Gastrocnemius medialis (tissue), 4 donors: ENCODE measurements around the gene SLC25A25. TPM values are rescaled to one million over a fixed set of nuclear protein-coding genes. Genes with fewer than 3 reads are reported as not detected.

Experiments
- ATAC-seq, 2 donors: fragments of 150-250 bp; one replicate each; pipeline ENCODE4 v1.9.1; 2016
- DNase-seq, 2 donors: peaks; one replicate each; pipeline ENCODE4 v3.0.0-alpha.2; 2019
- H3K27ac ChIP-seq, 4 donors: fragments of 200-600 bp; sonication (generic); 1 replicate in 1 of 4; 2 replicates in 3 of 4; pipeline ENCODE4 v1.5.1; 2016 to 2018; ENCODE audit warnings: mild to moderate bottlenecking in 2 of 4, moderate library complexity in 1 of 4
- H3K27me3 ChIP-seq, 3 donors: fragments of 200-600 bp; sonication (generic) in 2 of 3; 1 replicate in 1 of 3; 2 replicates in 2 of 3; pipeline versions ENCODE4 v1.5.1 to v1.6.0; 2016 to 2019; ENCODE audit warnings: mild to moderate bottlenecking in 1 of 3, moderate library complexity in 1 of 3
- H3K36me3 ChIP-seq, 2 donors: fragments of 200-600 bp; sonication (generic) in 1 of 2; one replicate each; pipeline ENCODE4 v1.5.1; 2017 to 2018
- H3K4me1 ChIP-seq, 2 donors: fragments of 200-600 bp; sonication (generic) in 1 of 2; one replicate each; pipeline ENCODE4 v1.5.1; 2016 to 2017; ENCODE audit warnings: mild to moderate bottlenecking in 2 of 2
- H3K4me3 ChIP-seq, 4 donors: fragments of 200-600 bp; sonication (generic) in 3 of 4; 1 replicate in 1 of 4; 2 replicates in 3 of 4; pipeline ENCODE4 v1.5.1; 2016 to 2019; ENCODE audit warnings: mild to moderate bottlenecking in 2 of 4
- H3K9me3 ChIP-seq, 3 donors: fragments of 200-600 bp; sonication (generic) in 2 of 3; 1 replicate in 1 of 3; 2 replicates in 2 of 3; pipeline ENCODE4 v1.5.1; 2016 to 2019
- POLR2A ChIP-seq, 2 donors: fragments of 450-650 bp; IDR thresholded peaks; one replicate each; pipeline ENCODE4 v1.6.1; 2017; ENCODE audit warnings: antibody characterized with exemption in 2 of 2, mild to moderate bottlenecking in 2 of 2, moderate library complexity in 2 of 2
- in situ Hi-C, 4 donors: fragments of 200-750 bp; cut with MboI; loops; one replicate each; pipeline versions ENCODE4 v1.15.0 to v1.8.0; 2017; ENCODE audit warnings: low sequenced_read_pairs in 4 of 4
- intact Hi-C: fragments of 100-400 bp; cut with DNase I; formaldehyde crosslinking; loops from one replicate; pipeline ENCODE4 v1.15.1; 2023; ENCODE audit warnings: low total_unique reads
- total RNA-seq, 4 donors: library from RNA; depleted of rRNA; stranded (reverse); fragments of >200 nt; gene quantifications; one replicate each; pipeline versions ENCODE4 v1.1.0 to v1.2.3, GENCODE V29; 2016
- TF ChIP-seq, protein P1 (sequence below), 5 experiments: fragments of 450-650 bp in 3 of 5; fragments of 200-600 bp in 2 of 5; sonication (generic) in 2 of 5; IDR thresholded peaks in 4 of 5; conservative IDR thresholded peaks in 1 of 5; 1 replicate in 4 of 5; 2 replicates in 1 of 5; pipeline ENCODE4 v1.5.1; 2016 to 2019; ENCODE audit warnings: antibody characterized with exemption in 5 of 5, mild to moderate bottlenecking in 3 of 5, moderate library complexity in 3 of 5

Gene SLC25A25
- total RNA-seq, 4 donors from 2014 or later = 26.9 to 98.7 (median 46.0) TPM

DNA sequence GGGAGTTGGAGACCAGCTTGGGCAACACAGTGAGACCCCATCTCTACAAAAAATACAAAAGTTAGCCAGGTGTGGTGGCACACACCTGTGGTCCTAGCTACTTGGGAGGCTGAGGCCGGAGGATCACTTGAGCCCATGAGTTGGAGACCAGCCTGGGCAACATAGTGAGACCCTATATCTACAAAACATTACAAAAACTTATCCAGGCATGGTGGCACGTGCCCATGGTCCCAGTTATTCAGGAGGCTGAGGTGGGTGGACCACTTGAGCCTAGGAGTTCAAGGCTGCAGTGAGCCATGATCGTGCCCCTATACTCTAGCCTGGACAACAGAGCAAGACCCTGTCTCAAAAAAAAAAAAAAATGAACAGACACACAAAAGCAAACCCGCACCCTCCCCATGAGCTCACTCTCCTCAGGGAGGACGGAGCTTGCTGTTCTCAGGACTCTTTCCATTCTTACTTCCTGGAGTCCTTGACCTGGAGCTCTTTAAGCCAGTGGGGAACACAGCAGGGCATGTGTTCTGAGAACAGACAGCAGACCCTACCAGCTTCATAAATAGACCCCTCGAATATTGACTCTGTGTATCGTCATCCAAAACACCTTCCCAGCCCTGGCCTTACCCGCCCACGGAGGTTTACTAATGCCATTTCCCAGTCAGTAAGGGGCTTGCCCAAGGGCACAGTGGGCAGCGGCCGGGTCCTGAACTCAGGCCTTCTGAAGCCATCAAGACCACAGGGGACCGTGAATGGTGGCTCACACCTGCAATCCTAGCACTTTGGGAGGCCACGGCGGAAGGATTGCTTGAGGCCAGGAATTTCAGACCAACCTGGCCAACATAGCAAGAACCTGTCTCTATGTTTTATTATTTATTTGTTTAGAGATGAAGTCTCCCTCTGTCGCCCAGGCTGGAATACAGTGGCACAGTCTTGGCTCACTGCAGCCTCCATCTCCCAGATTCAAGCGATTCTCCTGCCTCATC is 48.4 kb downstream of the SLC25A25 start:
- intact Hi-C loops = loop anchor here (5.0 kb wide), 2 partner anchors 34 to 174 kb away; no protein-coding TSS in a partner anchor
- no peaks in the 10 kb centered on the region for H3K9me3 ChIP-seq
- DNase-seq (peak in 1 of 2 donors; percentile 13), ATAC-seq (no peak)
- H3K4me1 ChIP-seq = peaks cover 13 to 20% of the 10 kb centered on the region in 2 donors
- no peaks in the 10 kb centered on the region for H3K27me3 ChIP-seq
- no peak for TF ChIP-seq POLR2A (IDR thresholded peaks at IDR 0.05)
- TF ChIP-seq, protein P1, sequence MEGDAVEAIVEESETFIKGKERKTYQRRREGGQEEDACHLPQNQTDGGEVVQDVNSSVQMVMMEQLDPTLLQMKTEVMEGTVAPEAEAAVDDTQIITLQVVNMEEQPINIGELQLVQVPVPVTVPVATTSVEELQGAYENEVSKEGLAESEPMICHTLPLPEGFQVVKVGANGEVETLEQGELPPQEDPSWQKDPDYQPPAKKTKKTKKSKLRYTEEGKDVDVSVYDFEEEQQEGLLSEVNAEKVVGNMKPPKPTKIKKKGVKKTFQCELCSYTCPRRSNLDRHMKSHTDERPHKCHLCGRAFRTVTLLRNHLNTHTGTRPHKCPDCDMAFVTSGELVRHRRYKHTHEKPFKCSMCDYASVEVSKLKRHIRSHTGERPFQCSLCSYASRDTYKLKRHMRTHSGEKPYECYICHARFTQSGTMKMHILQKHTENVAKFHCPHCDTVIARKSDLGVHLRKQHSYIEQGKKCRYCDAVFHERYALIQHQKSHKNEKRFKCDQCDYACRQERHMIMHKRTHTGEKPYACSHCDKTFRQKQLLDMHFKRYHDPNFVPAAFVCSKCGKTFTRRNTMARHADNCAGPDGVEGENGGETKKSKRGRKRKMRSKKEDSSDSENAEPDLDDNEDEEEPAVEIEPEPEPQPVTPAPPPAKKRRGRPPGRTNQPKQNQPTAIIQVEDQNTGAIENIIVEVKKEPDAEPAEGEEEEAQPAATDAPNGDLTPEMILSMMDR (IDR thresholded peaks at IDR 0.05 in 4 of 5, conservative IDR thresholded peaks at IDR 0.05 in 1 of 5) = no peak
- peaks cover 0 to 11% of the 10 kb centered on the region in 2 donors for H3K36me3 ChIP-seq
- no peak overlapping the region for H3K27ac ChIP-seq
- H3K4me3 ChIP-seq = no peak overlapping the region
- in situ Hi-C loops = loop anchor here in 3 of 4 donors (10.0 to 25.0 kb wide), 2 partner anchors 154 to 162 kb away; no protein-coding TSS in a partner anchor

DNA sequence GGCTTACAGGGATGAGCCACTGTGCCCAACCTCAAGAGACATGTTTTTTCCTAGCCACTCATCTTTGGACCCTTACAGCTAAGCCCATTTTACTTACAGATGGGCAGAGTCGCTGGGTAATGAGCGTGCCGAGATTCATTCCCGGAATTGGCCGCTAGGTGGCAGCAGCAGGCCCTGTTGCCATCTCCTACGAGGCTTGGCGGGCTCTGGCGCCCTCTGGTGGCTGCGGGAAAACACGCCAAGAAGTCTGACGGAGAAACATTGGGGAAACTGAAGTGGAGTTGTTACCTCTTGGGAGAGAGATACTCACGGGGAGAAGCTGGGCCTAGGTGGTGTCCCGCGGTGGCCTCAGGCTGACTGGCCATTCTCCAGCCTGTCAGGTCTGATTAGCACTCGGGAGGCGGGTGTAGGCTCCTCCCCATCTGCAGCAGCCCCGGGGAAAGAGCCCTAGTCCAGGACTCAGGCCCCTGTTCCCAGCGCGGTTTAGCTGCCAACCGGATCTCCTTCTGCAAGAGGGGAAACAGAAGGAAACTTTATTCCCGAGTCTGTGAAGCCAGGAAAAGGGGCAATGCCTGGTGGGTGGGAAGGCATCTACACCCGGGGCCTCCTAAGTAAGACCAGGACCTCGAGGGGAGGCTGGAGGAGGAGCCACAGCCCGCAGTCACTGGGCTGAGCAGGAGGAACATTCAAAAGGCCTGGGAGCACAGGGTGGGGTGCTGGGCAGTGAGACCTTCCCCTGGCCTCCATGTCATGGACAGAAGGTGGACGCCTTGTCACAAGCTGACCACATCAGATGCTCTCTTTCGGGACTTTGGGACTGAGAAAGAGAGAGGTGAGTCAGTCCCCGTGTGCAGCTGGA is 49.8 kb downstream of the SLC25A25 start:
- in situ Hi-C loops = loop anchor here in 3 of 4 donors (10.0 to 25.0 kb wide), 2 partner anchors 156 to 163 kb away; no protein-coding TSS in a partner anchor

DNA sequence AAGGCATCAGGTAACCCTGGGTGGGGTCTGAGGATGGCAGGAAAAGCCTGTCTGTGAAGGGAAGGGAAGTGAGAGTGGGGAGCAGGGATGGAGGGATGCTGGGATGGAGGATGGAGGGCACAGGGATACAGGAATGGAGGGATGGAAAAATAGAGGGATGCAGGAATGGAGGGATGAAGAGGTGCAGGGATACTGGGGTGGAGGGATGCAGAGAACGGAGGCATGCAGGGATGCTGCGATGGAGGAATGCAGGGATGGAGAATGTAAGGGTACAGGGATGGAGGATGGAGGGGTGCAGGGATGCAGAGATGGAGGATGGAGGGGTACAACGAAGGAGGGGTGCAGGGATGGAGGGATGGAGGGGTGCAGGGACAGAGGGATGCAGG is 50.4 kb downstream of the SLC25A25 start:
- Histone ChIP-seq H3K27me3 (no peaks in the 10 kb centered on the region), H3K4me3 (no peak overlapping the region), H3K27ac (no peak overlapping the region), H3K9me3 (no peaks in the 10 kb centered on the region), H3K4me1 (peaks cover 8 to 10% of the 10 kb centered on the region in 2 donors), H3K36me3 (peaks cover 0 to 26% of the 10 kb centered on the region in 2 donors)
- in situ Hi-C loops (loop anchor here in 3 of 4 donors (10.0 to 25.0 kb wide), 2 partner anchors 156 to 164 kb away; no protein-coding TSS in a partner anchor), intact Hi-C loops (loop anchor here (5.0 kb wide), 2 partner anchors 36 to 176 kb away; no protein-coding TSS in a partner anchor)
- DNase-seq (no peak), ATAC-seq (no peak)
- no peak for TF ChIP-seq POLR2A (IDR thresholded peaks at IDR 0.05)
- TF ChIP-seq, protein P1 (IDR thresholded peaks at IDR 0.05 in 4 of 5, conservative IDR thresholded peaks at IDR 0.05 in 1 of 5) = no peak

More for the DNA sequence above, 49.8 kb downstream of the SLC25A25 start:
- H3K36me3 ChIP-seq = peaks cover 0 to 21% of the 10 kb centered on the region in 2 donors
- ATAC-seq = peak; percentile 68 to 75
- no peaks in the 10 kb centered on the region for H3K27me3 ChIP-seq
- no peak for TF ChIP-seq POLR2A (IDR thresholded peaks at IDR 0.05)
- TF ChIP-seq, protein P1 (IDR thresholded peaks at IDR 0.05 in 4 of 5, conservative IDR thresholded peaks at IDR 0.05 in 1 of 5) = peak; percentile 100
- H3K4me3 ChIP-seq = no peak overlapping the region
- intact Hi-C loops = loop anchor here (5.0 kb wide), 2 partner anchors 36 to 176 kb away; no protein-coding TSS in a partner anchor
- peaks cover 8 to 10% of the 10 kb centered on the region in 2 donors for H3K4me1 ChIP-seq
- peak; percentile 83 to 88 for DNase-seq
- H3K9me3 ChIP-seq = no peaks in the 10 kb centered on the region
- peak overlapping the region in 1 of 4 donors; percentile 29 for H3K27ac ChIP-seq
